ENCODE results near the gene FAT1.

Gene FAT1

GRCh38 chr4:186605261-186605865 is 118.3 kb downstream of the FAT1 start:
- no peak for TF ChIP-seq CTCF (IDR thresholded peaks at IDR 0.05)
- Histone ChIP-seq H3K36me3 (ENCODE audit: control insufficient read depth, insufficient read depth, low read length) (no peaks in the 10 kb centered on the region), H3K4me2 (ENCODE audit: low read length) (no peak overlapping the region), H3K27ac (no peak overlapping the region), H3K4me1 (no peaks in the 10 kb centered on the region), H3K4me3 (ENCODE audit: low read depth, low read length) (no peak overlapping the region), H3K9me3 (ENCODE audit: control insufficient read depth, low read length) (no peaks in the 10 kb centered on the region), H3K79me2 (no peaks in the 10 kb centered on the region), H2AFZ (no peak overlapping the region), H3K9ac (no peak overlapping the region), H3K27me3 (ENCODE audit: control insufficient read depth, insufficient read depth, low read length) (no peaks in the 10 kb centered on the region)

- H3K4me3 ChIP-seq (ENCODE audit: low read depth, low read length): no peak overlapping the region
- no peaks in the 10 kb centered on the region for H3K27me3 ChIP-seq (ENCODE audit: control insufficient read depth, insufficient read depth, low read length)
- TF ChIP-seq CTCF (IDR thresholded peaks at IDR 0.05): no peak
- no peak overlapping the region for H3K9ac ChIP-seq
- no peak overlapping the region for H3K27ac ChIP-seq
- H3K79me2 ChIP-seq: no peaks in the 10 kb centered on the region
- no peak overlapping the region for H3K4me2 ChIP-seq (ENCODE audit: low read length)
- no peaks in the 10 kb centered on the region for H3K36me3 ChIP-seq (ENCODE audit: control insufficient read depth, insufficient read depth, low read length)
- H2AFZ ChIP-seq: no peak overlapping the region
- no peaks in the 10 kb centered on the region for H3K9me3 ChIP-seq (ENCODE audit: control insufficient read depth, low read length)
- no peaks in the 10 kb centered on the region for H3K4me1 ChIP-seq
Observed at GRCh38 chr4:186604124-186604807, 119.4 kb downstream of the FAT1 start.

- Histone ChIP-seq H3K4me2 (ENCODE audit: low read length) (no peak overlapping the region), H3K27me3 (ENCODE audit: control insufficient read depth, insufficient read depth, low read length) (no peaks in the 10 kb centered on the region), H2AFZ (no peak overlapping the region), H3K9ac (no peak overlapping the region), H3K79me2 (no peaks in the 10 kb centered on the region), H3K27ac (no peak overlapping the region), H3K9me3 (ENCODE audit: control insufficient read depth, low read length) (no peaks in the 10 kb centered on the region), H3K4me1 (no peaks in the 10 kb centered on the region), H3K4me3 (ENCODE audit: low read depth, low read length) (no peak overlapping the region), H3K36me3 (ENCODE audit: control insufficient read depth, insufficient read depth, low read length) (no peaks in the 10 kb centered on the region)
- TF ChIP-seq CTCF (IDR thresholded peaks at IDR 0.05): no peak
Observed at GRCh38 chr4:186602978-186603377, 120.7 kb downstream of the FAT1 start.

- no peak overlapping the region for H3K27ac ChIP-seq
- H3K79me2 ChIP-seq: no peaks in the 10 kb centered on the region
- H3K4me2 ChIP-seq (ENCODE audit: low read length): no peak overlapping the region
- H3K36me3 ChIP-seq (ENCODE audit: control insufficient read depth, insufficient read depth, low read length): no peaks in the 10 kb centered on the region
- no peaks in the 10 kb centered on the region for H3K4me1 ChIP-seq
- TF ChIP-seq CTCF (IDR thresholded peaks at IDR 0.05): no peak
- H3K9ac ChIP-seq: no peak overlapping the region
- H2AFZ ChIP-seq: no peak overlapping the region
- no peaks in the 10 kb centered on the region for H3K9me3 ChIP-seq (ENCODE audit: control insufficient read depth, low read length)
- H3K27me3 ChIP-seq (ENCODE audit: control insufficient read depth, insufficient read depth, low read length): no peaks in the 10 kb centered on the region
- H3K4me3 ChIP-seq (ENCODE audit: low read depth, low read length): no peak overlapping the region
Observed at GRCh38 chr4:186599483-186599882, 124.2 kb downstream of the FAT1 start.

GRCh38 chr4:186598686-186599085 is 125.0 kb downstream of the FAT1 start:
- no peak overlapping the region for H3K4me3 ChIP-seq (ENCODE audit: low read depth, low read length)
- H3K36me3 ChIP-seq (ENCODE audit: control insufficient read depth, insufficient read depth, low read length): no peaks in the 10 kb centered on the region
- H3K4me2 ChIP-seq (ENCODE audit: low read length): no peak overlapping the region
- no peak for TF ChIP-seq CTCF (IDR thresholded peaks at IDR 0.05)
- no peak overlapping the region for H3K27ac ChIP-seq
- H2AFZ ChIP-seq: no peak overlapping the region
- no peaks in the 10 kb centered on the region for H3K79me2 ChIP-seq
- H3K9me3 ChIP-seq (ENCODE audit: control insufficient read depth, low read length): no peaks in the 10 kb centered on the region
- H3K27me3 ChIP-seq (ENCODE audit: control insufficient read depth, insufficient read depth, low read length): no peaks in the 10 kb centered on the region
- no peak overlapping the region for H3K9ac ChIP-seq
- H3K4me1 ChIP-seq: no peaks in the 10 kb centered on the region

All from parathyroid adenoma (tissue), 2 donors.